Tibial artery (tissue), 4 donors: ENCODE measurements around the gene HMCN1.

Source experiments
- DNase-seq, 2 donors: peaks; one replicate each; pipeline ENCODE4 v3.0.0-alpha.2; 2019
- H3K27ac ChIP-seq, 2 donors: fragments of 200-600 bp; sonication (generic) in 1 of 2; 1 replicate in 1 of 2; 2 replicates in 1 of 2; pipeline ENCODE4 v1.5.1; 2018 to 2019; ENCODE audit warnings: mild to moderate bottlenecking in 1 of 2
- H3K27me3 ChIP-seq, 2 donors: fragments of 200-600 bp; sonication (generic) in 1 of 2; one replicate each; pipeline versions ENCODE4 v1.5.1 to v1.6.0; 2016 to 2019
- H3K36me3 ChIP-seq, 3 donors: fragments of 200-600 bp; sonication (generic) in 2 of 3; one replicate each; pipeline ENCODE4 v1.5.1; 2016 to 2019; ENCODE audit warnings: mild to moderate bottlenecking in 2 of 3
- H3K4me1 ChIP-seq, 4 donors: fragments of 200-600 bp; sonication (generic) in 2 of 4; 1 replicate in 3 of 4; 2 replicates in 1 of 4; pipeline ENCODE4 v1.5.1; 2016 to 2019
- H3K4me3 ChIP-seq, 2 donors: fragments of 200-600 bp; sonication (generic) in 1 of 2; 1 replicate in 1 of 2; 2 replicates in 1 of 2; pipeline ENCODE4 v1.5.1; 2018 to 2019; ENCODE audit warnings: mild to moderate bottlenecking in 2 of 2
- H3K9me3 ChIP-seq, 3 donors: fragments of 200-600 bp; sonication (generic) in 1 of 3; one replicate each; pipeline ENCODE4 v1.5.1; 2016 to 2019
- CTCF ChIP-seq, 2 experiments: fragments of 200-600 bp in 1 of 2; fragments of 450-650 bp in 1 of 2; IDR thresholded peaks; one replicate each; pipeline ENCODE4 v1.5.1; 2017 to 2019; ENCODE audit warnings: antibody characterized with exemption in 2 of 2, mild to moderate bottlenecking in 1 of 2, moderate library complexity in 1 of 2
- intact Hi-C: fragments of 100-400 bp; cut with DNase I; formaldehyde crosslinking; loops from one replicate; pipeline ENCODE4 v1.15.0; 2023; ENCODE audit warnings: low total_unique reads

Gene HMCN1

GRCh38 chr1:185804206-185804605, 70.0 kb downstream of the HMCN1 start:
- TF ChIP-seq CTCF (IDR thresholded peaks at IDR 0.05): no peak

DNA sequence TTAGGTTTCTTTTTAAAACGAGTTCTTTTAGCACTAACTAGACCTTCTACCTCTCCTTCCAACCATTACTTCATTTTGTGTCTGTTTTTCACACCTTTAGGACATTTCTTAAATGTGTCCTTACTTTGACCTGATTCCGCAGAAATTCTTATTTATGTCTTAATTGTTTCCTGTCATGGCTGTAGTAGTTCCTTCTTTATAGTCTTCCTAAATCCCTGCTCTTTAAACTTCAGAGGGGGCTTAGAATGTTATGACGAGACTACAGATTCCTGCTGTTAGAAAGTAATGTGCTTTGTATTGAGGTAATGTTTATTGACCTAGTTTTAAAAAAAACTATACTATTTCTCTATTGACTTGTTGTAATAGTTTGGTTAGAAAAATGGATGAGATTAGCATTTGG, 70.4 kb downstream of the HMCN1 start:
- H3K27me3 ChIP-seq: no peaks in the 10 kb centered on the region
- intact Hi-C loops: no loop called here
- no peak for TF ChIP-seq CTCF (IDR thresholded peaks at IDR 0.05)
- H3K9me3 ChIP-seq: no peaks in the 10 kb centered on the region
- DNase-seq: no peak
- no peaks in the 10 kb centered on the region for H3K36me3 ChIP-seq
- no peak overlapping the region for H3K27ac ChIP-seq
- H3K4me1 ChIP-seq: no peaks in the 10 kb centered on the region
- H3K4me3 ChIP-seq: no peak overlapping the region

More at GRCh38 chr1:185804206-185804605, 70.0 kb downstream of the HMCN1 start:
- H3K4me3 ChIP-seq: no peak overlapping the region
- H3K4me1 ChIP-seq: no peaks in the 10 kb centered on the region
- H3K27me3 ChIP-seq: no peaks in the 10 kb centered on the region
- no peaks in the 10 kb centered on the region for H3K36me3 ChIP-seq
- no peak for DNase-seq
- H3K9me3 ChIP-seq: peaks cover 0 to 4% (median 0%) of the 10 kb centered on the region in 3 donors
- intact Hi-C loops: no loop called here
- peak overlapping the region in 1 of 2 donors; percentile 19 for H3K27ac ChIP-seq

- Histone ChIP-seq H3K36me3 (no peaks in the 10 kb centered on the region), H3K27ac (no peak overlapping the region), H3K27me3 (no peaks in the 10 kb centered on the region), H3K4me1 (no peaks in the 10 kb centered on the region), H3K4me3 (no peak overlapping the region), H3K9me3 (no peaks in the 10 kb centered on the region)
- no peak for TF ChIP-seq CTCF (IDR thresholded peaks at IDR 0.05)
- no peak for DNase-seq
- intact Hi-C loops: no loop called here
These were observed 73.1 kb downstream of the HMCN1 start for GRCh38 chr1:185807275-185807674.

DNA sequence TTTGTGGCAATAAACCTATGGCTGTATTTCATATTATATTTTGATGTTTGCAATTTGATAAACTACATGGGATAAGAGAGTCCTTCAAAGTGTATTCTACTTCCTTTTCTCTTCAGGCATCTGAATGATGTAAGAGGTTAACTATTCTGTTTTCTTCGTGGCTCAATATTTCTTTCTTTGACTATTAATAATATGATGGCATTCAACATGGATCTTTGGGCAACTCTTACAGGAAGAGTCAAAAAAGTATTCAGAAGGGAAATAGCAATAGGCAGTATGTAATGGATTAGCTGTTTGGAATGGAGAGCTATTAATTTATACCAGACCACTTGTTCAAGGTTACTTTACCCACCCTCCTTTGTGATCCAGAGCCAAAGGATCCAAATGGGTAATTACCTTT, 74.4 kb downstream of the HMCN1 start:
- intact Hi-C loops: no loop called here

GRCh38 chr1:185811073-185811709, 77.0 kb downstream of the HMCN1 start:
- Histone ChIP-seq H3K4me3 (no peak overlapping the region), H3K4me1 (no peaks in the 10 kb centered on the region), H3K27ac (no peak overlapping the region), H3K9me3 (no peaks in the 10 kb centered on the region), H3K27me3 (no peaks in the 10 kb centered on the region), H3K36me3 (no peaks in the 10 kb centered on the region)
- no peak for DNase-seq
- TF ChIP-seq CTCF (IDR thresholded peaks at IDR 0.05): no peak
- intact Hi-C loops: no loop called here

More for the DNA sequence above, 74.4 kb downstream of the HMCN1 start:
- Histone ChIP-seq H3K36me3 (no peaks in the 10 kb centered on the region), H3K27ac (no peak overlapping the region), H3K9me3 (no peaks in the 10 kb centered on the region), H3K27me3 (no peaks in the 10 kb centered on the region), H3K4me3 (no peak overlapping the region), H3K4me1 (no peaks in the 10 kb centered on the region)
- DNase-seq: no peak
- no peak for TF ChIP-seq CTCF (IDR thresholded peaks at IDR 0.05)

DNA sequence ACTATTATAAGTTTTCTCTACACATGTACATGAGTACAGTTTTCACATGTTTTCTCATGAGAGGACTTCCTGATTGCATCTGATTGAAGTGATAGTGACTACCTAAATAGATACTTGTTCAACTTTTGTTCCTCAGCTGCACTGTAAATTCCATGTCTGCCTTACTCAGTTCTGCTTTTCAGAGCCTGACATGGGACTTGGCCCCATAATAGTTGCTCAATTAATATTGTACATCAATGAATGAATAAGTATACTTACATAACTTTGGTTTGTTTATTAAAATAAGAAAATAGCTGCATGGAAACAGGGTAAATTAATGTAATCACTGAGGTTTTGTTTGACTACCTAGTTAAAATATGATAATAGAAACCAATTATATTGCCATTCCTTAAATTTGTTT, 78.7 kb downstream of the HMCN1 start:
- Histone ChIP-seq H3K4me3 (no peak overlapping the region), H3K36me3 (no peaks in the 10 kb centered on the region), H3K27me3 (no peaks in the 10 kb centered on the region), H3K27ac (no peak overlapping the region), H3K9me3 (no peaks in the 10 kb centered on the region), H3K4me1 (no peaks in the 10 kb centered on the region)
- intact Hi-C loops: no loop called here
- TF ChIP-seq CTCF (IDR thresholded peaks at IDR 0.05): no peak
- no peak for DNase-seq
